ENCODE data around the gene SEMA6D.
"Not testable (repeated sequence)": the region's sequence is repeated elsewhere in the genome, so short reads cannot be mapped to it uniquely, and the experiment has no call there.

The SEMA6D gene

DNA sequence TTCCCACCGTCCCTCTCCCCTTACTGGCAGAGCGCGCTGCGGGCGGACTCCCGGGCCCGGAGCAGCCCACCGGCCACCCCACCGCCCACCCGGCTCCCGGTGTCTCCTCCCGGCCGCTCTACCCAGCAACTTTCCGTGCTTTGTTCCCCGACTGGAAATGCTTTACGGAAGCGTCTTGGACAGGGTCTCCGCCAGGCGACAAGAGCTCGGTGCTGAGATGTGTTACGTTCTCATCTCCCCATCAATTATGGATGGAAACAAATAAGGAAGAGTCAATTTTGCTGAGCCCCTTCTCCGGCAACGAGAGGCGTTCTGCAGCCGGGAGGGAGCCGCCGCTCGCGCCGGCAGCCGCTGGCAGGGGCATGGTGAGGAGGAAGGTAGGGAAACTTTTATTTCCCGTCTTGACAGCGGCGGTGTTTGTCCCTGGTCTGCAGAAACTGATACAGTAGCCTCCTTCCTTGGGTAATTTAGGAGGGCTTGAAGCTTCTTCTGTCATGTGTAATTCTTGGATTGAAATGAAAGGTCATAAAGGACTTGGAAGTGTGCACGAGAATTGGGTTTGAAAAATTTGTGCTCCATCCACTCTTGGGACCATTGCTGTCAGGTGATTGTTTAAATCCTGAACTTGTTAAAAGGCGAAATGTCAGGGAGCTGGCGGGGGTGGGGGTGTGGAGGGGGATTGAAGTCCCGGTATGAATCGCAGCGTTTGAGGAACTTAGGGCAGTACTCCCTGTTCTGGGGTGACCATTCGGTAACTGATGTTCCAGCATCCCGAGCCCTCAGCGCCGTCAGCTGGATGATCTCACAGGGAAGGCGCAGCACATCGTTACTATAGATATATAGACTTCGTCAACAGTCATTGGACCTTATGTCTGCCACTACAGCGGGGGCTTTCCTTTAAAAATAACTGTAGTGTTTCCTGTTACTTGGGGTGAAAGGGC, 1.5 kb downstream of the SEMA6D start:
- DNase-seq = no peak

DNA sequence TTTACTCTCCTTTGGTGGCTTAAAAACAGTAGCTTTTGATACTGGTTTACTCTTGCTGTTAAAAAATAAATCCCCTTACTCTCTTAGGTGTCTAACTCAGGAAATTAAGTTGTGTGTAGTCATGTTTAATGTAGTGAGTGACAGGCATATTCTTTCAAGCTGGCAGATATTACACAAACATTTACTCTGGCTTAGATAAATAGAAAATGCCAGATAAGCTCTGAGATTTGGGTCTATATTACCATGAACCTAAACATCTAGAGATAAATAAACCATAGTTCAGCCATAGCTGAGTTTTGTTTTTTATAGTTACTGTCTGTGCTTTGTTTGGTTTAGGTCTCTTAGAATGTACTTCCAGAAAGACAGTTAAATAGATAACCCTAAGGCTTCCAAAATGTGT, 2.4 kb downstream of the SEMA6D start:
- no peak for DNase-seq

DNA sequence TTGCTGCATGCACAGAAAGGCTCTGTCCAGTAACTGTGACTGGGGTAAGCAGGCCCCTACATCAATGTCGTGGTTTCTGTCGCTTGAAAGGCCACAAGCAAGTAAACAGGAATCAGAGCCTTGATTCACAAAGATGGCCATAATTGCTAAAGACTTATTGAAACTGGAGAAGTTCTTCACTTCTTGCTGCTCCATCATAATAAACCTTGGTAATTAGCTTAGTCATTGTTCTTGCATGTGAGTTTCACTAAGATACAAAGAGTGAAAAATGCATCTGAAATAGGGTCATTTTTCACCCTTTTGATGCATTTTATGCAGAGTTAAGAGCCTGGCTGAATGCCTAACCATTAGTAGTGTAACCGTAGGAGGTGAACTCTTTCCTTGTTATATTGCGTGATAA, 3.2 kb downstream of the SEMA6D start:
- no peak for DNase-seq

DNA sequence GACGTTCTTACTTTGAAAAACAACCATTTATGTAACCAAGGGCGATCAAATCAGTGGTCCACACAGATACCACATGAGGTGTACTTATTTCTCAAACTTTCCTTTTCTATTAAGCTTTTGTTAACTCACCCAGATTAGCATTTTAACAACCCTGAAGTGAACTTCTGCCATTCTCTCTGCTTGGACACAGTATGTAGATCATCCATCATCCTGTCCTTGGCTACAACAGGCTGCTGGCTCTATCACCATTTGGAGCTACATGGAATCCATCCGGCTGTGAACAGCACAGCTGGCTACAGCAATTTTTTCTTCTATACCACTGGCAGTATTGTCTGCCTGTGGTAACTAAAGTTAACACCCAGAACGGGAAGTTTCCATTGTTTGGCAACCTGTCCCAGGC, 4.4 kb downstream of the SEMA6D start:
- DNase-seq = no peak

DNA sequence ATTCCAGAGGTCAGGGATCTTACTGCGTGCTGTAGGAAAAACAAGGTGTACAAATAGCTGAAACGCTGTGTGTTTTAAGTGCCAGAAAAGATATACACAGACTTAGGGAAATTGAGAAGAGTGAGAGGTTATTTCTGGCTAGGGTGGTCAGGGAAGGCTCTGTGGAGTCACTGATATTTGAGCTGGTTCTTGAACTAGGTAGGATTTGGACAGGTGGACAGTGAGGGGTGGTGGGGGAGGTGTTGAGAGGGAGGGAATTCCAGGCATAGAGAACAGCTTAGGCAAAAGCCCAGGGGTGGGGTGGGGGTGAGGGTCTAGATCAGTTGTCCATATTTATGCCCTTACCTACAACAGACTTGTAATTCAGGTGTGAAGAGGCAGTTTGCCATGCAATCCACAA, 7.0 kb downstream of the SEMA6D start:
- no peak for DNase-seq

DNA sequence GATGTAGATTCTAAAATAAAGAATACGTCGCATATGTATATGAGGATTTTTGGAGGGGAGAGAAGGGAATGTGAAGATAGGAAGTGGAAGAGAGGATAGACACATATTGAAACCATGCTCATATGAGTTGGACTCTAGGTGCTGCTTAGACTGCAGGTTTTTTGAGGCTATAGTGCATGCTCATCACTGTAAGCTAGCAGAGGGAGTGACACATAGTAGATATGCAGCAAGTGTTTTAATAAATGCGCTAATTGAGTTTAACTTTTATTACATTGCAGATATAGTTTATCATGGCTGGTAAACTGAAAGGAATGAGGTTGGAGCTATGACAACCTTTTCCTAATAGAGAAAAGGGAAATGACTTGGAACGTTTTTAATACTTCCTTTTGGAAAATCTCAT, 7.7 kb downstream of the SEMA6D start:
- no peak for DNase-seq

DNA sequence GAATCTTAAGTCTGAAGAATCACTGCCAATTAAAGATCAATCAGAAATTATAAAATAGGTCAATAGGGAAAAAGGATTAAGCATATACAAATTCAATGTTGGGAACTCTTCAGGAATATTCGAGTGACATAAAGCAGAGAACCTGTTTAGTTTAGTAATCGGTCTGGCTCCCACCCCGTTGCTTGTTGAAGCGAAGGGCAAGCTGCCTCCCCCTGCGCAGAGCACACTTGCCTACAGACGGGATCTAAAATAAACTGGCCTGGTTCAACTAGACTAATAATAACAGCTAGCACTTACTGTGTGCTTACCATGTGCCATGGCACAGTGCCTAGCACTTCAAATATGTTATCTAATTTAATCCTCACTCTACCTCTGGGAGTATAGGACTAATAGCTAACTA, 8.6 kb downstream of the SEMA6D start:
- DNase-seq = no peak

DNA sequence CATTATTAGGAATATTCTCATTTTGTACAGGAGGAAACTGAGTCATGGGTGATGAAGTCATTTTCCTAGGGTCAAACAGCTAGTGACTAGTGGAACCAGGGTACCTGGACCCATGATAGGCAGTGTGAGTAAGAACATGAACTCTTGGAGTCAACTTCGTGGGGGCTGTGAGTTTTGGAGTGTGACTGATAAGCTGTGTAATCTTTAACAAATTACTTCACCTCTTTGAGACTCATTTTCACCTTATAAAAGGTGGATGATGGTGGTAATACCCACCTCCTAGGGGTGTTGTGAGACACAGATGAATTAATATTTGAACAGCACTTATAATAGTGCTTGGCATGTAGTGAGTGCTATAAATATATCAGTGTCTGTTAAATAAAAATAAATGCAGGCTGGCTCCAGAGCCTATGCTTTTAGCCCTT, 9.1 kb downstream of the SEMA6D start:
- no peak for DNase-seq

DNA sequence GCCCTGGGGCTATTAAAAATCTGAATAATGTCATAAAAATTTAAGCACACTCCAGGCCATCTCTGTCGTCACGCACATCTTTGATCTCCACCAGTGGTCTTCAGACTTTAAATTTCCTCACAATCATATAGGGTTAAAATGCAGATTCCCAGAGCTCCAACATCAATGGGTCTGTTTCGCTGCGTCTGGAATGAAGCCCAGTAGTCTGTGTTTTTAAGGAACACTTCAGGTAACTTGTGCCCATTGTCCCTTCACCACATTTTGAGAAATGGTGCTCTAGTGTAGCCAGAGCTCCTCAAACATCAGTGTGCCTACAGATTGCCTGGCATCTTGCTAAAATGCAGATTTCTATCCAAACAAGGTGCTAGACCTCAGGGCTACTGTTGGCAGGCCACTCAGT, 9.8 kb downstream of the SEMA6D start:
- no peak for DNase-seq

DNA sequence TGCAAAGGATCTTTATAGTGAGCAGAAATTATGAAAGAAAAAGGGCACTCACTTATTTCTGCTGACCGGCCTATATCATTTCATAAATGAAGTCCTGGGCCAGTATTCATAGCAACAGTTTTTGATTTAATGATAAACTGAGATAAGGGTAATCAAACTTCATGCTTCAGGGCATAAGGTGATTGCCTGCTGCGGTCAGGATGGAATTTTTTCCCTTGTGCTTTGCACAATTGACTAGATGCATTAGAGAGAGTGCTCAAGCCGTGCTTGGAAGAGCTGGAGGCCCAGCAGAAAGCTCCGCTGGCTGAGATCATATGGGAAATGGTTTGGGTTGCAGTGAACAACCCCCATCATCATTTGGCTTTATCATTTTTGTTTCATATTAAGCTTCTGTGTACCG, 10.4 kb downstream of the SEMA6D start:
- no peak for DNase-seq

DNA sequence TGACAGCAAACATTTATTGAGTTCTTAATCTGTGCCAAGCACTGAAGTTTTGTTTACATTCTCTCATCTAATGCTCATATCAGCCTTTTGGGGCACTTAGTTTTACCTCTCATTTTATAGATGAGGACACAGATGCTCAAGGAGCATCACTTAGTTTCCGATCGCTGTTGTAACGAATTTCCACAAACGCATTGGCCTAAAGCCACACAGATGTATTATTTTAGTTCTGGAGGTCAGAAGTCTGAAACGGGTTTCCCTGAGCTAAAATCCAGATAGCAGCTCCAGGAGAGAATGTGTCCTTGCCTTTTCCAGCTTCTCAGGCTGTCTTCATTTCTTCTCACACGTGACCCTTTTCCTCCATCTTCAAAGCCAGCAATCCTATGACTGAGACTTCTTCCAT, 11.1 kb downstream of the SEMA6D start:
- no peak for DNase-seq

DNA sequence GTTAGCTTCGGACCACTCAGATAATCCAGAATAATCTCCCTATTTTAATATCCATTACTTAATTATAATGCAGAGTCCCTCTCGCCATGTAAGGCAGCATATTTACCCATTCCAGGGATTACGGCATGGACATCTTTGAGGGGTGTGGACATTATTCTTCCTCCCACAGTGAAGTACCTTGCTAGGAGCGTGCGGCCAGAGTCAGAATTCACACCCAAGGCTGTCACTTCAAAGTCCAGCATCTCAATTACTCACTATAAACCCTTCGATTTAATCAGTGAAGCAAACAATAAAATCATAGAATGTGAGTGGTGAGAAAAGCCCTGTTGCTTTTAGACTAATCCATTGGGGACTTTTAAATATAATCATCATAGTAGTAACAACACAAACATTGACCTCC, 11.6 kb downstream of the SEMA6D start:
- no peak for DNase-seq

DNA sequence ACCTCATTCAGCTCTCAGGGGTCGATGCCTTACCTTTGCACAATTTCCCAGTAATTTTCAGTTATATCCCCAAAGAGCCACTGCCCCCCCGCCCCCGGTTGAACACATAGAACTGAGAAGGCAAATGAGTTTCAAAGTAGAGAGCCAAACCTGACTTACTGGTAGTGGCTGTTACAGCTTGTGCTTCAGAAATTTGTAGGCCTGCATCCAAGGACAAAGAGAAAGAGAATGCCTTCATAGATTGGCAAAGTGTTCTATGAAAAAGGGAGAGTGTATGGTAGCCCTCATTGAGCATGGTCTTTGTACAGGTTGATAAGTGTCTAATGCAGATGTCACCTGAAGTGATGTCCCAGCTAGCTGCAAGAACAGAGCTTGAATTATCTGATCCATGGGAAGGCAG, 13.9 kb downstream of the SEMA6D start:
- DNase-seq = no peak

DNA sequence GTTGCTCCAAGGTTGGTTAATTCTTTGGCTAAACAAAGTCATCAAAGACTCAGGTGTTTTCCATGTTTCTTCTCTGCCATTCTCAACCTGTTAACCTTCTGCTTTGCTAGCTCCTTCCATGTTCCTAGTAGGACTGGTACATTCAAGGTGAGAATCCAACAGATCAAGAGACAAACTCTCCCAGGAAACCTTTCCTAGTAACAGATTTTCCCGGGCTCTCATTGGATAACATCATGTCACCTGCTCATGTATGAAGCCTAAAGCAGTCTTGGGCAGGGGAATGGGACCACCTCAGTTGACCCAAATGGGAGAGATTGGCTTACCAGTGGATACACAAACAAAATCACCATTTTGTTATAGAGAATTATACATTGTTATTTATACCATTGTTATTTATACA, 14.9 kb downstream of the SEMA6D start:
- DNase-seq = no peak

DNA sequence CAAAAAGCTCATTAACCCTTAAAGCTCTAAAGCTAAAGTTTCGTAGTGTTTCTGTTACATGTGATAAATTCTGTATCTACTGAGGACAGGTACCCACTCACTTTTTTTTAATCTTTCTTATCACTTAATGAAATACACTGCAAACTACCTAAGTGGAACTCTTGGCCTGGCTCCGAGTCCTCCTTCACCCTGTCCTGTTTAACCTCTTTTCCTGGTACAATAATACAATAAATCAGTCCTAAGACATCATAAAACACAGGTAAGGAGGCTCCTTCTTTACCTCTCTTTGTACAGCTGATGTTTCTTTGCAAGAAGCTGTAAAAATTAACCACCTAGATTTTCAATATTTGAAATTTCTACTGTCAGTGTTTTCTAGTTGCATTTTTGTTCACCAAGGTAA, 15.8 kb downstream of the SEMA6D start:
- DNase-seq = no peak

DNA sequence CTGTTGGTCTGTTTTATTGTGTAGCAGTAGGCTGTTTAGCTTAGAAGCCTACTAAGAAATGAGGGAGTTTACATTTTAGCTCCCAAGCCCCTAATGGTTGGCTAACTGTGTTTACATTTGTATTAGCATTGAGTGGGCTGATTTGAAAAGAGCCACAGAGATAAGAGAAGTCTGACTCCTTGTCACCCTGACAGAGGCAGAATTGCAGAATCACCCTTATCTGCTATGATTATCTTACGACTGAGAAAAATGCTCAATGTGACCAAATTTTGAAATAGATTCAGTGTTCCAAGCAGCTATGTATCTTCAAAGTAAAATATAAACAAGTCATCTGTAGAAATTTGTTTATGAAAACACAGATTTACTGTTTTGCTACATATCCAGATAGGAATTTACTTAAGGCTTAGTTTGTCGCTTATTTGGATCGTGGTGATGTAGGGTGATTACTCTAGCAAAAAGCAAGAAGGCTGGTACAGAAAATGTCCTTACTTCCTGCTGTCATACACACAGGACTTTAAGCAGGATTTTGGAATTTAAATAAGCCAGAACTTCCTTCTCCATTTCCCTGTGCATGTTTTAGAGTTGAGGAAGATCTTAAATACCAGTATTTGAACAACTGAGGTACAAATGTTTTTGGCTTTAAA, 19.0 kb downstream of the SEMA6D start:
- DNase-seq = no peak

DNA sequence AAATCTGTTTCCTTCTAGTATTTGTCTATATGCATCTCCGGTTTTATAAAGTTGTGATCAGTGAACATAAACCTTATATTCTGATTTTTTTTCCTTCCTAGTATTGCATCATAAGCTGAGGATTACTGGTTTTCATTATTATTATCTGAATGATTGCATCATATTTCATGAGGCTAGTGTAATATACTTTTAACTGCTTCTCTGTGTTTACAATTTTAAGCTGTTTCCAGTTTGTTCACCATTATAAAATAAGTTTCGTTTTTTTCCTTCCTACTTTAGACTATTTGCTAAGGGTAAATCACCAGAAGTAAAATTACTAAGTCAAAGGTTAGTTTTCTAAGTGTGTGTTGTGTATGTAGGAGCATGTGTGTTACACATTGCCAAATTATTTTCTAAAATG, 20.2 kb downstream of the SEMA6D start:
- DNase-seq = no peak

DNA sequence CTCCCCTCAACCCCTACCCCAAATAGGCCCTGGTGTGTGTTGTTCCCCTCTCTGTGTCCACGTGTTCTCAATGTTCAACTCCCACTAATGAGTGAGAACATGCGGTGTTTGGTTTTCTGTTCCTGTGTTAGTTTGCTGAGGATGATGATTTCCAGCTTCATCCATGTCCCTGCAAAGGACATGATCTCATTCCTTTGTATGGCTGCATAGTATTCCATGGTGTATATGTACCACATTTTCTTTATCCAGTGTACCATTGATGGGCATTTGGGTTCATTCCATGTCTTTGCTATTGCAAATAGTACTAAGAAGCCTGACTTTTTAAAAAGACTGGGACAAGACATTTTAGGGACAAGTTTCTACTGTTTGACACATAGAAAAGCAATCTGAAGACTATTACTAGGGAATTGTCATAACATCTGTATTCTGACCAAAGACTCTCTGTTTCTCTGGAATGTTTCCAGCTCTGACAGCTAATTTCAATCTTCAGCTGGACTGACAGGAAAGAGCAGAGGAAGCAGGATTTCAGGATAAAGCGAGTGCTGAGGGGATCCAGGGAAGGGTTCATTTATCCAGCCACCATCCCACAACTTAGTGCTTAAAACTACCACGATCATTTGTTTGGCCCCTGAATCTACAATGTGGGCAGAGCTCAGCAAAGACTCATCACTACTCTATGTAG, 21.0 kb downstream of the SEMA6D start:
- not testable (repeated sequence) for DNase-seq

DNA sequence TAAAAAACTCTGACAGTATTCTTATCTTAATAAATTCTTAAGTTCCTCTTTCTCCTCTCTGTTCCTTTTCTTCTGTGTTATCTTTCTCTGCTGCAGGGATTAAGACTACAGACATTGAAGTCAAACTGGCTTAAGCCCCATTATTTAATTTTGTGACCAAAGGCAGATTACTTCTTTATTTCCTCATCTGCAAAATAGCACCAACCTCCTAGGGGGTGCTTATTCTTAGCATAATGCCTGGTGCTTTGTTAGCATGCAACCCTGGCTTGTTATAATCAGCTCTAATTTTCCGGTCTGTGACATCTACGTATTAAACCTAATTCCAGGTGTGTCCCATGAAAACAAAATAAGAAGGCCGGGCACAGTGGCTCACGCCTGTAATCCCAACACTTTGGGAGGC, 23.8 kb downstream of the SEMA6D start:
- DNase-seq = no peak

DNA sequence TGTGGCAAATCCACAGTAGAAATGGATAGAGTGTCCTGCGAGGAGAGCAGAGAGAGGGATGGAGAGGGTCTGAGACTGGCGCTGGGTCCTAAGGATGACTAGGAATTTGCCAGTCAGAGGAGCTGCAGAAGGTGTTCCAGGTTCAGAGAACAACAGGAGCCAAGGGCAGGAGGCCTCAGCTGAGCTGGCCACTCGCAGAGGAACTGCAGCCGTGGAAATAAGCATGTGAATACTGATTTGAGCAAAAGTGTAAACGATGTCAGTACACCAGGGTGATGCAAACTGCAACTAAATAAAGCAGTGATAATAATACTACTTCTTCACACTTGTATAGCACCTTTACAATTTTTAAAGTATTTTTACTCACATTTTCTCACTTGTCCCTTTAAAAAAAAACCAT, 24.6 kb downstream of the SEMA6D start:
- no peak for DNase-seq

DNA sequence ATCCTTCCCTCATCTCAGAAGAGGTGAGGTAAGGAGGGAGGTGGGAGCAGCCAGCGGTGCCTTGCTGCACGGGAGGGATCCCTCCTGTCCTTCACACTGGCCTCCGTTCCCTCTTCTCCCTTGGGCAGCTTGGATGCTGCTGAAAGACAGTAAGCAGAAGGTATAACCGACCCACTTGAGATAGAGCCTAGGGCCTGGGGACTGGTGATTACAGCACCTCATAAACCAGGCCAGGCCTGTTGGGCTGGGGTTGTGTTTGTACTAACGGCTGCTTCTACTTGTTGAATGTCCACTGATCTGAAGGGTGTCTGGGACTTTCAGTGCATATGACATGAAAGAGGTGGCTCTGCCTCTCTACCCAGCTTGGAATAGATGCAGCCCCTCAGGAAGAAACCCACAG, 25.0 kb downstream of the SEMA6D start:
- DNase-seq = no peak

DNA sequence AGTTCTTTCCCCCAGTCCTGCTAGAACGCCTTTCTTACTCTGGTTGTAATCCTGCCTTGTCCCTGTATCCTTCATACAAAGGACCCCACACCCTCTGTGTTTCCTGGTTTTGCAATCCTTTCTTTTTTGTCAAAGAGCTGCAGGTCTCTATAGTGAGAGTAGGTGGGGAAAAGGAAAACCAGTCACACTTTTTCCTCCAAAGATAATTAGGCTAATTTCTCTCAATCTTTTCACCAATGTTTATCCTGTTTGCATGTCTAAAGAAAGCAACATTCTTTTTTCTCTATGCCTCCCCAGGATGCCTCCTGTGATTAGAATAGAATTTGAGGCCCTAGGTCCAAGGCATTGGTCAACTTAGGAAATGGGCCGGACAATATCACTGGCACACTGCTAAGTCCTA, 25.4 kb downstream of the SEMA6D start:
- DNase-seq = no peak

DNA sequence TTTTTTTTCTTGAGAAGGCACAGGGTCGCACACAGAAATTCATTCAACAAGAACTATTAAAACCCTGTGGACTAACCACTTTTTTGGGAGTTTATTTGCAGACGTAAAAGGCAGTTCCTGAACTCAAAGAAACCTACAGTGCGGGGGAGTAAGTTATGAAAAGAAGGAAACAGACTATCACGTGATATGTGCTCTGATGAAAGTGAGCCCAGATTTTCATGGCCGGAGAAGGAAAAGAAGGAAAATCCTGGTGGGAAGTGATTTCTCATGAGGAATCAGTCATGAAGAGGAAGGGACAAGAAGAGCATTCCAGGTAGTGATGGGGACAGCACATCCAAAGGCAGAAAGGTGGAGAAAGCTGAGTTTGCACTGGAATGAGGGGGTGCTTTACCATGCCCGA, 26.1 kb downstream of the SEMA6D start:
- DNase-seq = no peak

DNA sequence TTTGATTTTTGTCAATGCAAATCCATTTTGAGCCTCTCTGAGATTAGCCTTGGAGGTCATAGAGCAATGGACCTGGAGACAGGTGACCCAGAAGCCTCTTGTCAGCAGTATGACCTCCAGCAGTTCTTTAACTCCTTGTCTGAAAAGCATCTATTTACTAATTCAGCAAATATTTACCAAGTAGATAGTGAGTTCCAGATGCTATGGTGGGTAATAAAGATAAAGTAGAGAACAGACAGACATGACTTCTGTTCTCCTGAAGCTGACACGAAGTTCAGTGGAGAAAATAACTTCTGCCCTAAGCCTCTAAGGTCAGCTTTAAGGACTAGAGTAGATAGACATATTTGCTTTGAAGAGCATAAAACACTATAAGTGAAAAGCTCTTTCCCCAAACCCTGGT, 26.6 kb downstream of the SEMA6D start:
- DNase-seq = no peak

Data from bone marrow (tissue), 2 donors.